RCC 7860 (cell line): ENCODE results near the gene SPPL3.
"Not testable (repeated sequence)": the region's sequence is repeated elsewhere in the genome, so short reads cannot be mapped to it uniquely, and the experiment has no call there.

Experiments
- DNase-seq: peaks from one replicate; pipeline ENCODE4 v3.0.0-alpha.2; 2015; ENCODE audit warnings: low spot score
- FAIRE-seq: peaks from 2 replicates; lab custom pipeline; 2012; peaks lifted over from hg19 to GRCh38; lab: Jason Lieb, UNC

SPPL3 gene

DNA sequence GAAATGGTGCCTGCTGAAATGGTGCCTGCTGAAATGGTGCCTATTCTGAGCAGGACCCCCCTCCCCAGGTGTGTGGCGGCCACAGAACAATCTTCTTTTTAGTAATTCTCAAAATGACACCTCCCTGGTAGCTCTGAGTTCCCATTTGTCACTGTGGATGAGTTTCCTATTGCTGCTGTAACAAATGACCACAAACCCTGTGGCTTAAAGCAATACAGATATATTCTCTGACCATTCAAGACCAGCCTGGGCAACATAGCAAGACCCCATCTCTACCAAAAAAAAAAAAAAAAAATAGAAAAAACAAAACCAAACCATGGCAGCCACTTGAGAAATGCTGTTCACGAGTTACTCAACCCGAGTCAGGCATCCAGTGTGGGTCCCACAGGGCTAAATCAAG, 170.6 kb downstream of the SPPL3 start:
- no peak for FAIRE-seq
- no peak for DNase-seq

- FAIRE-seq, DNase-seq: not testable (repeated sequence)
Measured at GRCh38 chr12:120732198-120732597, 172.0 kb downstream of the SPPL3 start.

GRCh38 chr12:120726961-120727360, 177.2 kb downstream of the SPPL3 start:
- FAIRE-seq, result no peak
- DNase-seq, result no peak

GRCh38 chr12:120726510-120726793, 177.7 kb downstream of the SPPL3 start:
- DNase-seq (no peak), FAIRE-seq (no peak)

GRCh38 chr12:120725659-120726509, 178.3 kb downstream of the SPPL3 start, which contains the start of gene ACADS:
TSS of gene ACADS (plus strand) at chr12:120725826. CDS start at chr12:120725886, 60 bp downstream.
- FAIRE-seq, result no peak
- peak; percentile 63 for DNase-seq

GRCh38 chr12:120725151-120725658, 179.0 kb downstream of the SPPL3 start:
- DNase-seq (no peak), FAIRE-seq (no peak)

DNA sequence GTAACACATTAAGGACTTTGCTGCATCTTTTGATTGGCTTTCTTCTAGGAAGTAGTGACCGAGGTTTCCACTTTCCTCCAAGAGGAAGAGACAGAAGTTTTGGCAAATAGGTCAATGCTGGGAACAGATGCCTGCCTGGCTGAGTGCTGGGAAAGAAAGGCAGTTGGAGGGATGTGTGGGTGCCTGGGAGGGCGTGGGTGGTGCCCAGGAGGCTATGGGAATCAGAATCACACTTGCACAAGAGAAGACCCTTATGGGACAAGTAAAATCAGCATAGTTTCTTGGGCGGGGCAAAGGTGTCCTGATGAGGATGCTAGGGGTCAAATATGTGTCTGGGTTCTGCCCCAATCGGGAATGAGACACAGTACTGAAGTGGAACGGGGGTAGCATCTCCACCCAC, 179.4 kb downstream of the SPPL3 start:
- FAIRE-seq (no peak), DNase-seq (no peak)

DNA sequence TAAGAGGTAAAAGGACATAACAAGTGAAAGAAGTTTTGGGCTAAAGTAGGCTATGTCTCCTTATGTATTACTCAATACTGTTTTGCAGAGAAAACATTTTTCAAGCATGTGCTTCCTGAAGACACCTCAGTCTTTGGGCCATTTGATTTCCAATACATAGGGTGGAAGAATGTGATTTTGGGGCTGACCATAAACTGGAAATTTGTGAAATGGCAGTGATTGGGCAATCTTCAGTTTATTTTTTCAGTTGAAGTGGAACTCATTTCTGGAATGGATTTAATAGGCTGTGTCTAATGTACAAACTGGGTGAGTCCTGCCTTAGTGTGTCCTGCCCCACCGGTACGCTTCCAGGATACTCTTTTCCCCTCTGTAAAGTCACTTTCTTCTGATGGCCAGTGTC, 181.4 kb downstream of the SPPL3 start:
- DNase-seq (no peak), FAIRE-seq (no peak)

GRCh38 chr12:120721866-120722265, 182.3 kb downstream of the SPPL3 start:
- DNase-seq (no peak), FAIRE-seq (no peak)

DNA sequence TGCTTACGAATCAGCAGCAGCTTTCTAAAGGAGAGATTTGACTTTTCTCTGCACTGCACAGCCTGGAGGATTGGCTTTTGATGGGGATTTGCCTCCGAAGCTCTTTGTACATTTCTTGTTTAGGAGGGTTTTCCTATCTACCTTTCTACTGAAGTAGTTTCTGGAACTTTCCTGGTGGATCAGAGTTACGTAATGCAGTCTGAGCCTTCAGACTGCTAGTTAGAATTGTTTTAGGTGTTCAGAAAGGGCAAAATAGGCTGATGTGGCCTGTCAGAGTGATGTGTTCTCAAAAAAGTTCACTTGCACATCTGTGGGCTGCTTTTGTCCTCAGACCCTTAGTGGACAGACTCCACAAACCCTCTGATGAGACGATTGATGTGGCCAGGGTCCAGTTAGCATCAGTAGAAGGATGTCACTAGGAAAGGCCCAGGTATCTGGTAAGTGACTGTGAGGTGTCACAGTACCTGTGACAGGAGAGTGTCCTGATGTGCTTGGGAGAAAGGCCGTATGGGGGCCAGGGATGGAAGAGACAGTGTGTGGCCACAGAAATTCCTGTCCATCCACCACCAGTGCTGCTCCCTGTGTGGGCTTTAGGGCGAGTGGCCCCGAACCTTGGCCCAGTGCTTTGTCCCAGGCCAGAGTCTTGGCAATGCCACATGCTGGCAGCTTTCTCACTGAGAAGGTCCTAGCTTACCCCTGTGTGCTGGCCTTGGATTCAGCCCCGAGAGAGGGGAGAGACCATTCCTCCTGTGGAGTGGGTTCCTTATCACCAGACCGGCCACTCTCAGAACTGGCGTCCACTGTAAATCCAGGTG, 183.0 kb downstream of the SPPL3 start:
- FAIRE-seq, result no peak

DNA sequence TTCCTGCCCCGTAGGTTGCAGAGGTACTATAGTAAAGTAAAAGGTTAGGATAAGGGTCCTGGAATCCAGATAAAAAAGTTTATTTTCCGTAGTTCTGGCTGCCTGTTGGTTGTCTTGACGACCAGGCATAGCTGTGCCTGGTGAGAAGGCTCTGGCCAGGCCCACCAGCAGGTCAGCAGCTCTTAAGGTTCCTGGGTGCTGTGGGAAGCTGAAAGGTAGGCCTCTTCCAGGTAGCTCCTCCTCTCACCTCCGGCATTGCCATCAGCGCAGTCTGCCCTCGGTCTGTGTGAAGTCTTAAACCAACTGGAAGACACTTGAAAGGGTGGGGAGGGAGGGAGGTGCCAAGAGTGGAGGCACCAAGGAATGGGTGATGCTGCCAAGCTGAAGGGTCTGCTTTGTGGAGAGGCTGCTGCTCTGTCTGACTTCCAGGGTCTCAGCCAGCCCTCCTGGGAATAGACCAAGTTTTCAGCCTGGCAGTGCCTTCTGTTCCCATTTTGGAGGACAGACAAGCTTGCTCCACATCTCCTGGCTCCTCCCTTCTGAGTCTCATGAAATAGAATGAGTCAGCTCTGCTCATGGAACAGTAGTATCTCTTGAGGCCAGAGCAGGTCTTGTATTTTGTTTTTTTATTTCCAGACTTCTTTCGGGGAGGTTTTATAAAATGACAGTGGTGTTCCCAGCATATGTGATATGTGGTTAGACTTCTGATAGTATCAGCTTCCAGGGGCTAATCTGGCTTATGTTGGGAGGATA, 183.7 kb downstream of the SPPL3 start:
- FAIRE-seq, result no peak
- no peak for DNase-seq

More for the DNA sequence above, 183.0 kb downstream of the SPPL3 start:
- DNase-seq, result no peak

DNA sequence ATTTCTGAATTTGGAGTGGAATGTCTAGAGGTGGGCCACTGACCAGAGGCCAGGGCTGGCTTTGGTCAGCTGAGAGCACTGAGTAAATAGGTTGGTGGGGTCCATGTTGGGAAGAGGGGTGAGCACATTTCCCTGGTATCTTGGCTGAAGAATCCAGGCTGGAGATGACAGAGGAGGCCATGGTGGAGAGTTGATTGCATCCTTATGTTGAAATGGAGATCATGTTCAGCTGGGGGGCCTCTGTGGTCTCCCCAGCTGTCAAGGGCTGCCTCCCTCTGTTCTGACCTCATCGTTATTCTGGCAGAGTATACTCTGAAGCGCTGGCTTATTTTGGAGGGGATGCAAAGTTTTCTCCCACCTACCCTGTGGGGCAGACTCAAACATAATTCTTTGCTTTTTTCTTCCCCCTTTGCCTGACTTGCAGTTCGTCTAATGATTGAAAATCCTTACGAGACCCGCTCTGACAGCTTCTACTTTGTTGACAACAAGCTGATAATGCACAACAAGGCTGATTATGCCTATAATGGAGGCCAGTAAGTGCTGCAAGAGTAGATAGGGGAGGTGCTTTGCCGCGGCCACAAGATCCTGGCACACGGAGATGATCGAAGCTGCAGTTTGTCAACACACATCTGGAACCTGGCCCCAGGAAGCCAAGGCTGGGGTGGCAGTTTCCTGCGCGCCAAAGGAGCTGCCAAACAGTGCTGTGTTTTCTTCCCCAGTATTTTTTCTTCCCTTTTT, 184.5 kb downstream of the SPPL3 start:
- FAIRE-seq, result no peak

GRCh38 chr12:120719072-120719471, 185.1 kb downstream of the SPPL3 start:
- DNase-seq (peak; percentile 14), FAIRE-seq (peak; percentile 43)

More for the DNA sequence above, 184.5 kb downstream of the SPPL3 start:
- DNase-seq, result no peak

GRCh38 chr12:120718055-120718454, 186.1 kb downstream of the SPPL3 start:
- DNase-seq, result no peak
- no peak for FAIRE-seq

GRCh38 chr12:120713861-120714482, 190.2 kb downstream of the SPPL3 start:
- peak; percentile 58 for DNase-seq

DNA sequence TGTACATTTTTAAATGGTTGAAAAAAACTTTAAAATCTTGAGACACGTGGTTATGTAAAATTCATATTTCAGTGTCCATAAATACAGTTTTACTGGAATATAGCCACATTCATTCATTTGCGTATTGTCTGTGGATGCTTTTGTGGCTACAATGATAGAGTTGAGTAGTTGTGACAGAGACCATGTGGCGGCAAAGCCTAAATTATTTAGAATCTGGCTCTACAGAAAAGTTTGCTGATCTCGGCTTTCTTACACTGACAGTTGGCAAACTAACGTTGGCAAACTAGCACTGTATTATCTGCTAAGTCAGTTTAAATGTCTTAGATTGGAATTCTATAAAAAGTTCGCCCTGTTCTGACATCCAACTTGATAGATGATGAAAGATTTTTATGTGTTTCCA, 191.5 kb downstream of the SPPL3 start:
- DNase-seq, result no peak
- FAIRE-seq, result no peak

More at GRCh38 chr12:120713861-120714482, 190.2 kb downstream of the SPPL3 start:
- FAIRE-seq, result peak; percentile 52
